ENCODE measurements around the gene TBCK. TPM values are rescaled to one million over a fixed set of nuclear protein-coding genes. Genes with fewer than 3 reads are reported as not detected.

TBCK gene
- polyA plus RNA-seq, 1 experiment = 36.3 TPM

DNA sequence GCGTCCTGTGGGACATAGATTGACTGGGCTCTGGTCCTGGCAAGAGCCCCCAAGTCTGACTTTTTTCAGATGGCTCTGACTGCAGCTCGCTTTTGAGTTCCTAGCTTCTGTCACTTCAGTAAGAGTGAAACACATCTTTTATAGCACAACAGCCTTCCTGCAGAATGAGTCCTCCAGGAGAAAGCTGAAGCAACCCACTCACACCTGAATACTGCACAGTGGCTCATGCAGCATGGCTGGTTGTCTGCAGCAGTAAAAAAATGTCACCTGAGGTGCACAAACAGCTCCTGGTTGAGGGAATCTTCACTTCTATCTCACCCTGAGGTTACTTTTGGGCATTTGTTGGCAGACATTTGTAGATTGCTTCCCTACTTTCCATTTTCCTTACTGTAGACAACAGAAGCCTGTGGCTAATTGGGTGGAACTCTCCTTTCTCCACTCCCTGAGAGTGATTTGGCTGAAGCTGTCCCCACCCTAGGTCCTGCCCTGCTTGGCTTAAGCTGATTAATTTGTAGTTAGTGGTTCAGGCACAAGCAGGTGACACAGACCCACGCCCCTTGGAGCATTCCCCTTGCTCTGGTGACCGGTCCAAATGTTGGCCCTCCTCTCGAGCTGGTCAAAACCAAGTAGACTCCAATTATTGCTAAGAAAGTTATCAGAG, 321.0 kb downstream of the TBCK start:
- Histone ChIP-seq H3K4me3 (ENCODE audit: low read depth, low read length) (no peak overlapping the region), H3K36me3 (ENCODE audit: control insufficient read depth, insufficient read depth, low read length) (no peaks in the 10 kb centered on the region), H3K27me3 (ENCODE audit: control insufficient read depth, insufficient read depth, low read length) (peaks cover 1% of the 10 kb centered on the region)
- no peak for DNase-seq (ENCODE audit: low read depth)
- TF ChIP-seq, protein P1, sequence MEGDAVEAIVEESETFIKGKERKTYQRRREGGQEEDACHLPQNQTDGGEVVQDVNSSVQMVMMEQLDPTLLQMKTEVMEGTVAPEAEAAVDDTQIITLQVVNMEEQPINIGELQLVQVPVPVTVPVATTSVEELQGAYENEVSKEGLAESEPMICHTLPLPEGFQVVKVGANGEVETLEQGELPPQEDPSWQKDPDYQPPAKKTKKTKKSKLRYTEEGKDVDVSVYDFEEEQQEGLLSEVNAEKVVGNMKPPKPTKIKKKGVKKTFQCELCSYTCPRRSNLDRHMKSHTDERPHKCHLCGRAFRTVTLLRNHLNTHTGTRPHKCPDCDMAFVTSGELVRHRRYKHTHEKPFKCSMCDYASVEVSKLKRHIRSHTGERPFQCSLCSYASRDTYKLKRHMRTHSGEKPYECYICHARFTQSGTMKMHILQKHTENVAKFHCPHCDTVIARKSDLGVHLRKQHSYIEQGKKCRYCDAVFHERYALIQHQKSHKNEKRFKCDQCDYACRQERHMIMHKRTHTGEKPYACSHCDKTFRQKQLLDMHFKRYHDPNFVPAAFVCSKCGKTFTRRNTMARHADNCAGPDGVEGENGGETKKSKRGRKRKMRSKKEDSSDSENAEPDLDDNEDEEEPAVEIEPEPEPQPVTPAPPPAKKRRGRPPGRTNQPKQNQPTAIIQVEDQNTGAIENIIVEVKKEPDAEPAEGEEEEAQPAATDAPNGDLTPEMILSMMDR (IDR thresholded peaks at IDR 0.05; ENCODE audit: insufficient read depth, low read depth, low read length) = no peak
- ChIA-PET CTCF (no interaction called here), POLR2A (interaction anchor here (0.6 kb wide), 1 partner anchor 28 kb away, joined by 3 read pairs; no protein-coding TSS in a partner anchor)

DNA sequence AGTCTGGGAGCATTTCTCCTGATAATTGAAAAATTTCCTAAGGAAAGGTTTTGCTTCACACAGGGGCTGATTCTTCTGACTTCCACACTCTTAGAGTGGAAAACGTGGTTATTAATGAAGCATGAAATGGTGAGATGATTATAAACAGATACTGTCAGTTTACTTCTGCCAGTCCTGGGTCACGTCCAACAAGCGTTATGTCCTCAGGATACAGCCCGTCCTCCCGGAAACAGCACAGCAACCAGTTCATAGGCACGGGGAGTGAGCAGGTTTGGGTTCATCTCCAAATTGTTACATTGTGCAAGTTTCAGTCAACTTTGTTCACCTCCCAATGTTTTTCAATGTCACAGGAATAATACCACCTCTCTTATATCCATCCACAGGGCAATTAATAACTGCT, 321.9 kb downstream of the TBCK start:
- peaks cover 1% of the 10 kb centered on the region for H3K27me3 ChIP-seq (ENCODE audit: control insufficient read depth, insufficient read depth, low read length)
- POLR2A ChIA-PET = no interaction called here

GRCh38 chr4:105992641-105993305, 323.2 kb downstream of the TBCK start:
- Histone ChIP-seq H3K4me3 (ENCODE audit: low read depth, low read length) (no peak overlapping the region), H3K36me3 (ENCODE audit: control insufficient read depth, insufficient read depth, low read length) (no peaks in the 10 kb centered on the region), H3K27me3 (ENCODE audit: control insufficient read depth, insufficient read depth, low read length) (peaks cover 1% of the 10 kb centered on the region)
- no peak for DNase-seq (ENCODE audit: low read depth)
- ChIA-PET POLR2A (no interaction called here), CTCF (no interaction called here)
- TF ChIP-seq, protein P1 (IDR thresholded peaks at IDR 0.05; ENCODE audit: insufficient read depth, low read depth, low read length) = no peak

More for the DNA sequence above, 321.9 kb downstream of the TBCK start:
- H3K4me3 ChIP-seq (ENCODE audit: low read depth, low read length) = no peak overlapping the region
- TF ChIP-seq, protein P1 (IDR thresholded peaks at IDR 0.05; ENCODE audit: insufficient read depth, low read depth, low read length) = no peak
- H3K36me3 ChIP-seq (ENCODE audit: control insufficient read depth, insufficient read depth, low read length) = no peaks in the 10 kb centered on the region
- CTCF ChIA-PET = no interaction called here
- DNase-seq (ENCODE audit: low read depth) = no peak

DNA sequence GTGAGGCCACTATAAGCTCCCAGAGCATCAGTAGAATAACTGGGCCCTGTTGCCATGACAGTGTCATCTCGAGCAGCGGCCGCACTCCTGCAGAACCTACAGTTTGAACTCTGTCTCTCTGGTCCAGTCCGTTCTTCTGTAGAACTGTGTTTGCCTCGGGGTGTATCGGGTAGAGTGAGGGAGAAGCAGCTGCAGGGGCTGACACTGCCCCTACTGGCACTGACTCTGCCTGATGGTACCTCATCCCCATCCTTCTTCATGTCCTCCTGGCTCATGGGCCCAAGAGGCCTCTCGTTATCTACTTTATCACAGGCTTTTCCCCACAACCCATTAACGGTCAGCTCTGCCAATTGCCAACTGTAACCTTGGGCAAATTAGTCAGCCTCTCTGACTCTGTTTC, 324.3 kb downstream of the TBCK start:
- H3K27me3 ChIP-seq (ENCODE audit: control insufficient read depth, insufficient read depth, low read length) = peaks cover 1% of the 10 kb centered on the region
- no peak overlapping the region for H3K4me3 ChIP-seq (ENCODE audit: low read depth, low read length)
- ChIA-PET POLR2A (no interaction called here), CTCF (interaction anchor here (0.6 kb wide), 1 partner anchor 29 kb away, joined by 3 read pairs; no protein-coding TSS in a partner anchor)
- DNase-seq (ENCODE audit: low read depth) = no peak
- TF ChIP-seq, protein P1 (IDR thresholded peaks at IDR 0.05; ENCODE audit: insufficient read depth, low read depth, low read length) = no peak
- no peaks in the 10 kb centered on the region for H3K36me3 ChIP-seq (ENCODE audit: control insufficient read depth, insufficient read depth, low read length)

Other genes starting within 250 kb of the TBCK start
- gene AIMP1, start 341 bp upstream of the TBCK start, polyA plus RNA-seq (2011; rRNA removed) = 10.8 and 29.9 TPM in 2 replicates
- not detected in 2 replicates for gene GIMD1, start 52.6 kb upstream of the TBCK start, polyA plus RNA-seq (2011; rRNA removed)

Data from BJ (cell line).